Osteocyte (in vitro differentiated cells): ENCODE data around the gene ACACA. TPM values are rescaled to one million over a fixed set of nuclear protein-coding genes. Genes with fewer than 3 reads are reported as not detected.
A peak's percentile ranks its signal among the peaks of the same experiment; 100 is the strongest.
"Not testable (repeated sequence)": the region's sequence is repeated elsewhere in the genome, so short reads cannot be mapped to it uniquely, and the experiment has no call there.

Source experiments
- DNase-seq: peaks from one replicate; pipeline ENCODE4 v3.0.0; 2021; ENCODE audit warnings: mixed read lengths; ENCODE audit not compliant: unreplicated experiment; ENCODE audit errors: extremely low spot score
- H3K27ac Mint-ChIP-seq: one replicate; pipeline ENCODE4 v1.8.0; 2021; ENCODE audit warnings: mild to moderate bottlenecking, mixed read lengths; ENCODE audit not compliant: unreplicated experiment
- H3K27me3 Mint-ChIP-seq: one replicate; pipeline ENCODE4 v1.8.0; 2021; ENCODE audit warnings: mixed read lengths; ENCODE audit not compliant: unreplicated experiment
- H3K36me3 Mint-ChIP-seq: one replicate; pipeline ENCODE4 v1.8.0; 2021; ENCODE audit warnings: mixed read lengths; ENCODE audit not compliant: unreplicated experiment
- H3K4me1 Mint-ChIP-seq: one replicate; pipeline ENCODE4 v1.8.0; 2021; ENCODE audit warnings: mixed read lengths; ENCODE audit not compliant: unreplicated experiment
- H3K4me3 Mint-ChIP-seq: one replicate; pipeline ENCODE4 v1.8.0; 2021; ENCODE audit warnings: mild to moderate bottlenecking, moderate library complexity, mixed read lengths; ENCODE audit not compliant: unreplicated experiment
- H3K9me3 Mint-ChIP-seq: one replicate; pipeline ENCODE4 v1.8.0; 2021; ENCODE audit warnings: mixed read lengths; ENCODE audit not compliant: unreplicated experiment
- CTCF ChIP-seq: fragments of 200-600 bp; sonication (generic); IDR thresholded peaks from 2 replicates; pipeline ENCODE4 v1.5.0; 2021; ENCODE audit warnings: antibody characterized with exemption, mild to moderate bottlenecking, moderate library complexity
- long read RNA-seq: library from polyadenylated mRNA; unstranded; transcript quantifications from one replicate; pipeline ENCODE4 v2.0.0, GENCODE V29; 2021
- total RNA-seq: library from RNA; stranded (reverse); gene quantifications from 2 replicates; pipeline ENCODE4 v1.2.1, GENCODE V29; 2021

ACACA gene
- total RNA-seq = 63.5 and 63.8 TPM in 2 replicates
- long read RNA-seq, partial matches to known transcripts = 18 of 29 reads
- long read RNA-seq, other reads (novel, unspliced or antisense) = 8 of 29 reads

GRCh38 chr17:37406635-37407461 is at the start of gene ACACA, which contains the start of gene TADA2A:
ACACA (minus strand) TSS chr17:37406836; CDS start chr17:37406299, 537 bp downstream.
TADA2A (plus strand) TSS chr17:37406886; CDS start chr17:37411366, 4,480 bp downstream.
- DNase-seq = peak; percentile 91
- Mint-ChIP-seq H3K4me3 (peak within 1 kb of the TSS; percentile 96), H3K27me3 (no peaks in the 10 kb centered on the region), H3K27ac (peak within 1 kb of the TSS; percentile 95), H3K9me3 (no peaks in the 10 kb centered on the region), H3K36me3 (peaks cover 7% of the 10 kb centered on the region), H3K4me1 (peaks cover 27% of the 10 kb centered on the region)
- no peak for TF ChIP-seq CTCF

- no peak for DNase-seq
- peaks cover 21% of the 10 kb centered on the region for H3K4me1 Mint-ChIP-seq
- no peaks in the 10 kb centered on the region for H3K9me3 Mint-ChIP-seq
- no peak overlapping the region for H3K4me3 Mint-ChIP-seq
- no peaks in the 10 kb centered on the region for H3K27me3 Mint-ChIP-seq
- peaks cover 25% of the 10 kb centered on the region for H3K36me3 Mint-ChIP-seq
- no peak for TF ChIP-seq CTCF
- no peak overlapping the region for H3K27ac Mint-ChIP-seq
Measured at GRCh38 chr17:37450112-37450511, 43.5 kb upstream of the ACACA start.

- H3K27ac Mint-ChIP-seq = peak overlapping the region; percentile 38
- no peaks in the 10 kb centered on the region for H3K27me3 Mint-ChIP-seq
- no peak overlapping the region for H3K4me3 Mint-ChIP-seq
Measured at GRCh38 chr17:37447641-37448040, 41.0 kb upstream of the ACACA start.

GRCh38 chr17:37446027-37446426 is 39.4 kb upstream of the ACACA start:
- Mint-ChIP-seq H3K27me3 (no peaks in the 10 kb centered on the region), H3K9me3 (no peaks in the 10 kb centered on the region), H3K4me1 (peaks cover 3% of the 10 kb centered on the region), H3K4me3 (no peak overlapping the region), H3K36me3 (peaks cover 29% of the 10 kb centered on the region), H3K27ac (no peak overlapping the region)
- no peak for DNase-seq
- no peak for TF ChIP-seq CTCF

More at GRCh38 chr17:37447641-37448040, 41.0 kb upstream of the ACACA start:
- H3K36me3 Mint-ChIP-seq = peaks cover 26% of the 10 kb centered on the region
- H3K9me3 Mint-ChIP-seq = no peaks in the 10 kb centered on the region
- H3K4me1 Mint-ChIP-seq = peaks cover 5% of the 10 kb centered on the region
- DNase-seq = no peak
- no peak for TF ChIP-seq CTCF

- not testable (repeated sequence) for H3K9me3 Mint-ChIP-seq, H3K4me3 Mint-ChIP-seq, H3K27me3 Mint-ChIP-seq, H3K4me1 Mint-ChIP-seq, H3K27ac Mint-ChIP-seq, DNase-seq
- peaks cover 43% of the 10 kb centered on the region for H3K36me3 Mint-ChIP-seq
Measured at GRCh38 chr17:37441369-37442014, 34.9 kb upstream of the ACACA start.
